K562 (cell line): ENCODE data around the gene CXCL6. TPM values are rescaled to one million over a fixed set of nuclear protein-coding genes. Genes with fewer than 3 reads are reported as not detected.
A peak's percentile ranks its signal among the peaks of the same experiment; 100 is the strongest.

Experiments used
- CREB1 ChIP-seq, 2 experiments: sonication (generic) in 1 of 2; formaldehyde crosslinking in 1 of 2; IDR thresholded peaks; 2 replicates each; pipeline versions ENCODE4 v1.6.1 to v1.8.0; 2012 to 2022; ENCODE audit warnings: inconsistent platforms in 1 of 2, mild to moderate bottlenecking in 1 of 2, missing genetic modification reagents in 1 of 2, moderate library complexity in 1 of 2
- CTCF ChIP-seq, 3 experiments: IDR thresholded peaks in 2 of 3; conservative IDR thresholded peaks in 1 of 3; 2 replicates each; pipeline ENCODE4 v1.5.1; 2011 to 2012; ENCODE audit warnings: low read length in 3 of 3, mild to moderate bottlenecking in 3 of 3, control low read depth in 2 of 3, improper control_type of control experiment in 1 of 3, inconsistent platforms in 1 of 3, low read depth in 1 of 3, mixed read lengths in 1 of 3, moderate library complexity in 1 of 3; ENCODE audit not compliant: insufficient read depth in 2 of 3
- DEAF1 ChIP-seq: fragments of 450-650 bp; formaldehyde crosslinking; IDR thresholded peaks from 2 replicates; pipeline ENCODE4 v1.4.0; 2020; ENCODE audit warnings: mild to moderate bottlenecking, moderate library complexity
- FOXA1 ChIP-seq: fragments of 450-650 bp; IDR thresholded peaks from 2 replicates; pipeline ENCODE4 v1.6.1; 2016; ENCODE audit warnings: mild to moderate bottlenecking, borderline replicate concordance
- FOXK2 ChIP-seq, 2 experiments: fragments of 450-650 bp; IDR thresholded peaks in 1 of 2; conservative IDR thresholded peaks in 1 of 2; 2 replicates each; pipeline ENCODE4 v1.6.1; 2016; ENCODE audit warnings: low read depth in 2 of 2, mild to moderate bottlenecking in 1 of 2
- GATAD2A ChIP-seq: fragments of 450-650 bp; IDR thresholded peaks from 2 replicates; pipeline ENCODE4 v1.6.1; 2017
- HDAC1 ChIP-seq, 2 experiments: fragments of 450-650 bp; IDR thresholded peaks; 2 replicates each; pipeline ENCODE4 v1.6.1; 2016 to 2017; ENCODE audit warnings: inconsistent platforms in 1 of 2, mild to moderate bottlenecking in 1 of 2, moderate library complexity in 1 of 2
- ID3 ChIP-seq, 2 experiments: fragments of 250-450 bp in 1 of 2; fragments of 450-650 bp in 1 of 2; sonication (Bioruptor Pico) in 1 of 2; IDR thresholded peaks; 2 replicates each; pipeline versions ENCODE4 v1.6.1 to v1.8.0; 2016 to 2021; ENCODE audit warnings: mild to moderate bottlenecking in 2 of 2, moderate library complexity in 2 of 2, missing compliant biosample characterization in 1 of 2, missing genetic modification characterization in 1 of 2
- MBD2 ChIP-seq: sonication (generic); IDR thresholded peaks from 2 replicates; pipeline ENCODE4 v1.6.1; 2016; ENCODE audit warnings: low read depth, borderline replicate concordance
- NFYB ChIP-seq: IDR thresholded peaks from 2 replicates; pipeline ENCODE4 v1.6.1; 2011; ENCODE audit warnings: mild to moderate bottlenecking, moderate library complexity; ENCODE audit not compliant: insufficient read length; ENCODE audit errors: extremely low read depth
- NR2F6 ChIP-seq: fragments of 450-650 bp; formaldehyde crosslinking; IDR thresholded peaks from 2 replicates; pipeline ENCODE4 v1.4.0; 2020; ENCODE audit warnings: mild to moderate bottlenecking
- PHTF2 ChIP-seq: fragments of 250-450 bp; sonication (Bioruptor Pico); IDR thresholded peaks from 2 replicates; pipeline ENCODE4 v1.5.0; 2021; ENCODE audit warnings: mild to moderate bottlenecking
- RBM15 ChIP-seq: fragments of 200-400 bp; formaldehyde crosslinking; IDR thresholded peaks from 2 replicates; pipeline ENCODE4 v1.6.1; 2018; ENCODE audit warnings: mild to moderate bottlenecking, low read length, moderate library complexity; ENCODE audit not compliant: insufficient read depth
- SMC3 ChIP-seq: conservative IDR thresholded peaks from 2 replicates; pipeline ENCODE4 v1.6.1; 2011; ENCODE audit warnings: low read depth, low read length, improper control_type of control experiment; ENCODE audit not compliant: insufficient read depth
- SNIP1 ChIP-seq: fragments of 450-650 bp; IDR thresholded peaks from 2 replicates; pipeline ENCODE4 v1.7.1; 2017; ENCODE audit warnings: low read depth, mild to moderate bottlenecking
- STAT5A ChIP-seq: IDR thresholded peaks from 2 replicates; pipeline ENCODE4 v1.6.1; 2012; ENCODE audit warnings: low read length, inconsistent platforms, borderline replicate concordance
- TCF7L2 ChIP-seq: fragments of 150-350 bp; IDR thresholded peaks from 2 replicates; pipeline ENCODE4 v1.6.1; 2016; ENCODE audit warnings: low read depth, mild to moderate bottlenecking, low read length, moderate library complexity
- ZC3H4 ChIP-seq: sonication (generic); formaldehyde crosslinking; IDR thresholded peaks from 2 replicates; pipeline ENCODE4 v1.9.0; 2021; ENCODE audit warnings: missing genetic modification reagents, borderline replicate concordance
- ZNF212 ChIP-seq: fragments of 450-650 bp; formaldehyde crosslinking; IDR thresholded peaks from 2 replicates; pipeline ENCODE4 v1.4.0; 2020; ENCODE audit warnings: mild to moderate bottlenecking
- ZNF77 ChIP-seq: fragments of 250-450 bp; sonication (Bioruptor Pico); IDR thresholded peaks from 2 replicates; pipeline ENCODE4 v1.5.0; 2020
- polyA plus RNA-seq, 8 experiments: library from polyadenylated mRNA; depleted of rRNA in 4 of 8; stranded (reverse) in 5 of 8; unstranded in 3 of 8; fragments of >200 nt; fragmentation: Nextera tagmentation in 2 of 8; fragmentation: Illumina TruSeq in 1 of 8; extraction: Ambion mirVana in 2 of 8; extraction: Trizol in 1 of 8; gene quantifications; 2 replicates each; pipeline versions ENCODE4 v1.2.1 to v1.2.3, GENCODE V29; 2011 to 2014; ENCODE audit warnings: inconsistent platforms in 1 of 8, missing spikeins in 1 of 8
- total RNA-seq, 7 experiments: library from RNA; depleted of rRNA in 6 of 7; stranded (reverse); fragments of >200 nt in 6 of 7; fragmentation: Illumina TruSeq in 2 of 7; extraction: Trizol in 2 of 7; gene quantifications; 2 replicates each; pipeline versions ENCODE4 v1.2.1 to v1.2.3, GENCODE V29; 2011 to 2021; ENCODE audit warnings: low replicate concordance in 1 of 7

CXCL6 gene
- total and polyA plus RNA-seq, 9 of the 15 experiments (the other 6 are each of a cell fraction or from before 2014, with no cell fraction given): not detected

GRCh38 chr4:73864365-73864764 lies 27.9 kb downstream of the CXCL6 start (continued):
- TF ChIP-seq ZC3H4 (CRISPR knock-in tag) (no peak), SMC3 (peak; percentile 73), ZNF77 (CRISPR knock-in tag) (no peak), FOXA1 (no peak), NR2F6 (CRISPR knock-in tag) (no peak), MBD2 (no peak), ZNF212 (no peak), TCF7L2 (no peak), CREB1 (IDR thresholded peaks at IDR 0.05) (no peak), CREB1 (CRISPR knock-in tag; IDR thresholded peaks at IDR 0.05) (no peak), GATAD2A (no peak), RBM15 (no peak), NFYB (no peak), FOXK2 (conservative IDR thresholded peaks at IDR 0.05 in 1 of 2, IDR thresholded peaks at IDR 0.05 in 1 of 2; ENCODE audit: low read depth in 2 of 2) (0 out of 4 replicates have a peak, but pooled peaks of 1 of the 2 experiments have one; percentile 19), DEAF1 (CRISPR knock-in tag) (peak; percentile 42; the same call in 1 of the 2 replicates), STAT5A (no peak), ID3 (CRISPR knock-in tag; IDR thresholded peaks at IDR 0.05) (no peak), ID3 (tag; IDR thresholded peaks at IDR 0.05) (no peak), SNIP1 (no peak), CTCF (IDR thresholded peaks at IDR 0.05 in 2 of 3, conservative IDR thresholded peaks at IDR 0.05 in 1 of 3; ENCODE audit: insufficient read depth in 2 of 3, low read depth in 1 of 3, low read length in 3 of 3) (peak; percentile 72 to 73 (median 72)), PHTF2 (CRISPR knock-in tag) (no peak), HDAC1 (IDR thresholded peaks at IDR 0.05) (no peak)
- TF ChIP-seq, all 486 proteins: peak for 7
